ENCODE measurements around the gene CIITA.

- TF ChIP-seq EZH2 (IDR thresholded peaks at IDR 0.05; ENCODE audit: insufficient read depth, poor library complexity, severe bottlenecking) = no peak
- no peak for TF ChIP-seq EZH2phosphoT487 (IDR thresholded peaks at IDR 0.05; ENCODE audit: insufficient read depth, low read depth)
Measured at GRCh38 chr16:10868596-10869469, 8.2 kb upstream of the CIITA start.

Measured in GM23248 (cell line).